HCEC 1CT (cell line): ENCODE data around the gene KDM6B.

Experiments
- DNase-seq: peaks from one replicate; pipeline ENCODE4 v3.0.0-alpha.2; 2017

The KDM6B gene

GRCh38 chr17:7822126-7822525 lies 11.9 kb upstream of the KDM6B start:
- no peak for DNase-seq

DNA sequence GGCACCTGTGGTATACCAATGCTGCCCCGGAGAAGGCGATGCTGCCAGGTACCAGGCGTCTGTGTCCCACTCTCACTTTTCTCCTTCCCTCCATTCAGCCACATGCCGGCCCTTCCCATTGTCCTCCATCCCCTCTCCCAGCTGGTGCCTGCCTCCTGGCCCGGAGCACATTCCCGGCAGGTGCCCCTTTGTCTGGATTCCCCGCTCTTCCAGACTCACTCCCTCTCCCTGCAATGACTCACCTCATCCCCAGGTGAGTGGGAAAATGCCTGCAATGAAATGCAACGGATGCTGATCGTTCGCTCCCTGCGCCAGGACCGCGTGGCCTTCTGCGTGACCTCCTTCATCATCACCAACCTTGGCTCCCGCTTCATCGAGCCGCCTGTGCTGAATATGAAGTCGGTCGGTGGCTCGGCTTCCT lies 10.4 kb upstream of the KDM6B start:
- DNase-seq: no peak

DNA sequence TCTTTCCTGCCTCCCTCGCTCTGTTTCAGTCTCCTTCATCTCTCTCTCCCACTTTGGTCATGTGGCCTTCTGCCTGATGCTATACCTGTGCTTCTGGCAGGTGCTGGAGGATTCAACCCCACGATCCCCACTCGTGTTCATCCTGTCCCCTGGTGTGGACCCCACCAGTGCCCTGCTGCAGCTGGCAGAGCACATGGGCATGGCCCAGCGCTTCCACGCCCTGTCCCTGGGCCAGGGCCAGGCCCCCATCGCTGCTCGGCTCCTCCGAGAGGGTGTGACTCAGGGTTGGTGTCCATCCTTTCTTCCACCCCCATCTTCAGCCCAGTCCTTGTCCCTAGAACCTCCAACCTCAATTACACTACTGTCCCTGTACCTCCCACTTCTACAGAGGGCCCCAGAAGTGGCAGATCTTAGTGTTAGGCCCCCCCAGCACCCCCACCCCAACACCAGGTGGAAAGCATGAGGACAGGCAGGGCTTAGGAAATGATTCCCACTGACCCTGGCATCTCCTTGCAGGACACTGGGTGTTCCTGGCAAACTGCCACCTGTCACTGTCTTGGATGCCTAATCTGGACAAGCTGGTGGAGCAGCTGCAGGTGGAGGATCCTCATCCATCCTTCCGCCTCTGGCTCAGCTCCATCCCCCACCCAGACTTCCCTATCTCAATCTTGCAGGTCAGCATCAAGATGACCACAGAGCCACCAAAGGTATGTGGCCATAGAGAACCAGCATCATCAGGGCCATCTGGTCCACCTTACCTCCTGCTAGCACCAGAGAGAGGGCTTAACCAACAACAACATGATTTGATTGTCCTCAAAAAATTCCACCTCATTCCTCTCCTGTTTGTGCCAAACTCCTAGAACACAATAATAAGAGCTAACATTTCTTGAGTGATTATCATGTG lies 9.7 kb upstream of the KDM6B start:
- no peak for DNase-seq

- no peak for DNase-seq
Observed at GRCh38 chr17:7825206-7825990, 8.6 kb upstream of the KDM6B start.

GRCh38 chr17:7830616-7831015 lies 3.4 kb upstream of the KDM6B start:
- no peak for DNase-seq

GRCh38 chr17:7831233-7831632 lies 2.8 kb upstream of the KDM6B start:
- DNase-seq: no peak

GRCh38 chr17:7832431-7832830 lies 1.6 kb upstream of the KDM6B start:
- DNase-seq: no peak

DNA sequence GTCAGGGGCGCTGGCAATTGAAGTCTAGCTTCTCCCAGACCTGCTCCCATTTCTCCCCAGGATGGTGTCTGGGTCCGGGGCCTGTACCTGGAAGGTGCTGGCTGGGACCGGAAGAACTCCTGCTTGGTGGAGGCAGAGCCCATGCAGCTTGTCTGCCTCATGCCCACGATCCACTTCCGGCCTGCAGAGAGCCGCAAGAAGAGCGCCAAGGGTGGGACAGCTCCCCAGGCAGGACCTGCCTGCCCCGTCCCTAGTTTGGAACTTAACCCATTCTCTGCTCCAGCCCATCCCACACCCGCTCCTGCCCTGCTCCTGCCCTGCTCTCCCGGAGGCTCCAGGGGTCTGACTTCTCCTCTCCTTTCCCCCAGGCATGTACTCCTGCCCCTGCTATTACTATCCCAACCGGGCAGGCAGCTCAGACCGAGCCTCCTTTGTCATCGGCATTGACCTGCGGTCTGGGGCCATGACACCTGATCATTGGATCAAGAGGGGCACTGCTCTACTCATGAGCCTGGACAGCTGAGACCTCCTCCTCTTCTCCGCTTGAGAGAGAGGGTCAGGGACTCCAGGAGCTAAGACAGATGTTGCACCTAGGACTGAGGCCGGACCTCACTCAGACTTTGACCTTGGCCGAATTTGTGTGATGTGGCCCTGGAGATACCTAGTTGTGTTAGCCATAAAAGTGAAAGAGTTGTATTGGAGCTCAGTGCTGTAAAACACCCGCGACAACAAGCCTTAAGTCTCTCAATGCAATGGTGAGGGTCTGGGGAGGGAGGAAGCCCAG lies 814 bp upstream of the KDM6B start:
- DNase-seq: no peak

GRCh38 chr17:7834542-7834956 lies 532 bp downstream of the KDM6B start:
- no peak for DNase-seq

DNA sequence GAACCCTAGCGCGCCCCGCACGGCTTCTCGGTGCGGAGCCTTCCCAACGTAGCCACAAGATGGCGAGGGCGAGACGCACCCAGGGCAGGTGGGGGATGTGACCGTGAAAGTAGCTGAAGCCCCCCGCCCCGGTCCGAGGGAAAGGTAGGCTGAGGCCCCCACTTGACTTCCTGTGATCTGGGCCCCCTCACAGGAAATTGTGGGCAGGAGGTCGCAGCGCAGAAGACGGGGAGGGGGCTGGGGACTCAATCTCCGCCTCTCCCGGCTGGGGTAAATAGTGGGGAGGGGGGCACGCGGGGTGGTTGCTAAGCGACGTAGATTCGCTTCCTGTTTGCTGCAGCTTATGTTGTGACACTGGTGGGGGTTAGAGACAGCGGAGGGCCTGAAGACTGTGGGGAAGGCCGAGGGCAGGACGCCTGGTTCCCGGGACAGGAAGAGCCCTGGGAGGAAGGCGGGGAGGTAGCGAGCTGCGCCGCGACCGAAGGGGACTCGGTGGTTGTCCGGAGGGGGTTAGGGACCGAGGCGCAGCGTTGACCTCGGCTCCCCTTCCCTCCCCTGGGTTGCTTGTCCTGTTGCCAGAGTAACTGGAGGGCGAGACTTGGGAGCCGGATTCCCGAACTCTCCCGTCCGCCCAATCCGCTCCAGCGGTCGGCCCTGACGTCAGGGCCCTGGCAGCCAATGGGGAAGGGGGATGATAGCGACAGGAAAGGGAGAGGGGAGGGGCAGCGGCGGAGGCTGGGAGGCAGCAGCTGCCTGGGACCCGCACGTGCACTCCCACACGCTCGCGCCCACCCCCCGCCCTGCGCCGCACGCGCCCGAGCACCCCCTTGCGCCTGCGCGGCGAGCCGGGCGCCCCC lies 1.2 kb downstream of the KDM6B start:
- peak; percentile 93 for DNase-seq

DNA sequence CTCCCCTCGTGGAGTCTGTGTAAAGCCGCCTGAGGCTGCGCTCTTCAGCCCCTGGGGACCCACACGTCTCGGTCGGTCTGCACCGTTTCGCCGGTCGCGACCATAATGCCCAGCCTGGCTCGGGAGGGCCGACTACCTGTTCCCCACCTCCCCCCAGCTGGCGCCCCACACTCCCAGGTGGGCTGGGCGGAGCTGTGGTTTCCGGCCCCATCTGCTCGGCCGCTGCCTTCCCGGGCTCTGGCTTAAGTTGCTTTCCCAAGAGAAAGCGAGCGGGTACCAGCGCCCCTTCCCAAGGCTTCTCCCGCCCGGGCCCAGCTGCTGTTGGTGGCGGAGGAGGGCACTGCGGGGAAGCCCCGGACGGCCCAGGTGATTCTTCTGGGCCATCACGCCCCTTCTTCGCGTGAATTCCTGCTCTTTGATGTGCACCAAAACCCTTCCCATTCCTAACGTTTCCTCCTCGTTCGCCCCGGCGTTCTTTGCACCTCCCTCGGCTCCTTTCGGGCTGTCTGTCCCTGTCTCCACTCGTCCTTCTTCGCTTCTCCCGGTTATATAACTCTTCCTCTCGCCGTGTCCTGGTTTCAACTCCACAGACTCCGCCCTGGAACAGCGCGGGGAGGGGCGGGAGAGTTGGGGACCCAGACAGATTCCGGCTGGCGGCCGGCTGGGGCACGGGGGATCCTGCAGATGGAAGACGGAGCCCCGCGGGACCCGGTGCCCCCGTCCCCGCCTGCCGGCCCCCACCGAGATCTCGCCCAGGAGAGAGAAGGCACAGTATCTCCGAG lies 2.0 kb downstream of the KDM6B start:
- peak; percentile 49 for DNase-seq

GRCh38 chr17:7836596-7837407 lies 2.8 kb downstream of the KDM6B start:
- peak; percentile 88 for DNase-seq

GRCh38 chr17:7837408-7838088 lies 3.5 kb downstream of the KDM6B start:
- DNase-seq: no peak

- peak; percentile 27 for DNase-seq
Observed at GRCh38 chr17:7838090-7839075, 4.4 kb downstream of the KDM6B start.

GRCh38 chr17:7839190-7839875 lies 5.3 kb downstream of the KDM6B start:
- DNase-seq: no peak

GRCh38 chr17:7839876-7840261 lies 5.9 kb downstream of the KDM6B start:
- peak; percentile 52 for DNase-seq

DNA sequence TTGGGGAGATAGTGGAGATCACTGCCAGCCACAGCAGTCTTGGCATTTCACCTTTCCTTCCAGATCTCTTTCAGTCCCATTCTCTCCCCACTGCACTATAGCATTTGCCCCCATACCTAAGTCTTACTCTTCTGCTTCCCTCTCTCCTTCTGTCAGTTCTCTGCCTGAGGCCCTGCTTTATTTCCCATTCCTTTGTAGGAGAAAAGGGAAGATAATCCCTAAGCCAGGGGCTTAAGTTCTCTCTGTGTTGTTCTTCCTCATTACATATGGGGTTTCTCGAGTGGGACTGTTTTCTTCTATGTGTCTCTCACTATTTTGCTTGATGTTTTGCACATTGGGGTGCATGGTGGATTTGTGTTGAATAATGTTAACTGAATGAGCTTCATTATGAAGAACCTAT lies 6.4 kb downstream of the KDM6B start:
- no peak for DNase-seq

DNA sequence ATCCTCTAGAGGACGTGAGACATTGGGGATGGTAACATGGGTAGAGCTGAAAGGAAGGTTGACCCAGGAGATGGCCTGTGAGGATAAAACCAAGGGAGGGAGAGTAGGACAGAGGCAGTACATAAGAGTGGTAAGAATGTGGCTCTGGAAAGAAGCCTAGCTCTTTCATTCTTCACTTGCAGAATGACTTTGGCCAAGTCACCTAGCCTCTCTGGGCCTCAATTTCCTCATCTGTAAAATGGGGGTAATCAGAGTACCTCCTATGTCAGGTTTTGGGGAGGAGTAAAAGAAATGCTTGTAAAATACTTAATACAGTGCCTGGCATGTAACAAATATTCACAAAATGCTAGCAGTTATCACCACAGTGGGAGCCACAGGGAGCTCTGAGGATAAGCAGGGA lies 6.9 kb downstream of the KDM6B start:
- DNase-seq: no peak
